Breast epithelium (tissue), 3 donors: ENCODE data around the gene ROPN1L.

Experiments
- CTCF ChIP-seq, 3 donors: fragments of 450-650 bp; IDR thresholded peaks; one replicate each; pipeline ENCODE4 v1.5.1; 2016 to 2017; ENCODE audit warnings: antibody characterized with exemption in 3 of 3, mild to moderate bottlenecking in 3 of 3, moderate library complexity in 3 of 3
- POLR2A ChIP-seq: fragments of 450-650 bp; IDR thresholded peaks from one replicate; pipeline ENCODE4 v1.6.1; 2016; ENCODE audit warnings: antibody characterized with exemption, mild to moderate bottlenecking, moderate library complexity

- TF ChIP-seq POLR2A (no peak), CTCF (IDR thresholded peaks at IDR 0.05) (no peak)
Measured at GRCh38 chr5:10451137-10451824, 9.6 kb downstream of the ROPN1L start.
